B cell (primary cell): ENCODE data around the gene PRPF38A. TPM values are rescaled to one million over a fixed set of nuclear protein-coding genes. Genes with fewer than 3 reads are reported as not detected.

Experiments used
- ATAC-seq: fragments of 200-7000 bp; cut with Tn5 transposase; one replicate; pipeline ENCODE4 v1.10.0; 2021; ENCODE audit warnings: low read depth, mild to moderate bottlenecking, moderate number of reproducible peaks, moderate library complexity
- CTCF ChIA-PET: fragments of 350-600 bp; sonication (Branson Sonifier 250); formaldehyde crosslinking; loops from one replicate; lab custom pipeline; 2021; ENCODE audit warnings: antibody characterized with exemption, inconsistent platforms; lab: Charles Lee
- POLR2A ChIA-PET: fragments of 350-600 bp; sonication (Branson Sonifier 250); formaldehyde crosslinking; loops from one replicate; lab custom pipeline; 2021; ENCODE audit warnings: antibody characterized with exemption; lab: Charles Lee
- DNase-seq: peaks from one replicate; pipeline ENCODE4 v3.0.0; 2013
- H2AFZ ChIP-seq: 2 replicates; pipeline ENCODE4 v1.6.1; 2012; ENCODE audit warnings: mild to moderate bottlenecking, low read depth, low read length; ENCODE audit not compliant: insufficient read depth, poor library complexity, severe bottlenecking
- H3K27ac ChIP-seq, 2 donors: 1 replicate in 1 of 2; 2 replicates in 1 of 2; pipeline ENCODE4 v1.5.1; 2012 to 2013; ENCODE audit warnings: low read length in 2 of 2, mild to moderate bottlenecking in 2 of 2, moderate library complexity in 1 of 2
- H3K27me3 ChIP-seq, 4 experiments: fragments of 200-600 bp in 1 of 4; sonication (generic) in 1 of 4; replicated peaks in 1 of 4; 1 replicate in 2 of 4; 2 replicates in 2 of 4; pipeline versions ENCODE4 v1.6.1 to v1.7.0; 2013 to 2016; ENCODE audit warnings: low read length in 3 of 4, mild to moderate bottlenecking in 2 of 4, mixed read lengths in 1 of 4, moderate library complexity in 1 of 4; ENCODE audit not compliant: insufficient read depth in 4 of 4, control insufficient read depth in 3 of 4; ENCODE audit errors: control extremely low read depth in 1 of 4
- H3K36me3 ChIP-seq, 2 experiments: replicated peaks in 1 of 2; 1 replicate in 1 of 2; 2 replicates in 1 of 2; pipeline versions ENCODE4 v1.6.1 to v1.7.1; 2013; ENCODE audit warnings: low read length in 1 of 2; ENCODE audit not compliant: insufficient read depth in 2 of 2, control insufficient read depth in 1 of 2; ENCODE audit errors: control extremely low read depth in 1 of 2, extremely low read depth in 1 of 2
- H3K4me1 ChIP-seq, 2 donors: fragments of 200-600 bp in 1 of 2; sonication (generic) in 1 of 2; 1 replicate in 1 of 2; 2 replicates in 1 of 2; pipeline versions ENCODE4 v1.5.1 to v1.6.1; 2013 to 2017; ENCODE audit warnings: low read length in 2 of 2; ENCODE audit not compliant: control insufficient read depth in 2 of 2, insufficient read depth in 2 of 2
- H3K4me2 ChIP-seq: replicated peaks from 2 replicates; pipeline ENCODE3; 2012; ENCODE audit warnings: mild to moderate bottlenecking, low read depth, low read length; ENCODE audit not compliant: poor library complexity, severe bottlenecking
- H3K4me3 ChIP-seq, 5 experiments: fragments of 200-600 bp in 1 of 5; sonication (generic) in 1 of 5; 1 replicate in 3 of 5; 2 replicates in 2 of 5; pipeline versions ENCODE4 v1.5.1 to v1.7.0; 2011 to 2016; ENCODE audit warnings: low read length in 4 of 5, mild to moderate bottlenecking in 4 of 5, low read depth in 2 of 5, control low read depth in 1 of 5, moderate library complexity in 1 of 5; ENCODE audit not compliant: insufficient read depth in 1 of 5; ENCODE audit errors: control extremely low read depth in 1 of 5, extremely low read depth in 1 of 5
- H3K79me2 ChIP-seq: fragments of 200-600 bp; sonication (generic); one replicate; pipeline ENCODE4 v1.6.0; 2016; ENCODE audit warnings: low read length; ENCODE audit not compliant: control insufficient read depth, insufficient read depth
- H3K9ac ChIP-seq: fragments of 200-600 bp; sonication (generic); 2 replicates; pipeline ENCODE4 v1.6.1; 2017; ENCODE audit warnings: mild to moderate bottlenecking, low read length, moderate library complexity
- H3K9me3 ChIP-seq, 3 donors: one replicate each; pipeline versions ENCODE4 v1.6.1 to v1.7.1; 2013; ENCODE audit warnings: low read length in 2 of 3; ENCODE audit not compliant: control insufficient read depth in 2 of 3, insufficient read depth in 1 of 3; ENCODE audit errors: control extremely low read depth in 1 of 3
- H4K20me1 ChIP-seq: 2 replicates; pipeline ENCODE4 v1.6.0; 2012; ENCODE audit warnings: mild to moderate bottlenecking, low read length; ENCODE audit not compliant: insufficient read depth, control insufficient read depth, poor library complexity, severe bottlenecking
- H3K27ac Mint-ChIP-seq: one replicate; pipeline ENCODE4 v1.8.0; 2021; ENCODE audit warnings: mixed read lengths
- H3K27me3 Mint-ChIP-seq: one replicate; pipeline ENCODE4 v1.8.0; 2021; ENCODE audit warnings: mixed read lengths
- H3K4me1 Mint-ChIP-seq: one replicate; pipeline ENCODE4 v1.8.0; 2021; ENCODE audit warnings: mixed read lengths
- H3K4me3 Mint-ChIP-seq: one replicate; pipeline ENCODE4 v1.8.0; 2021; ENCODE audit warnings: mixed read lengths
- H3K9me3 Mint-ChIP-seq: one replicate; pipeline ENCODE4 v1.8.0; 2022; ENCODE audit warnings: mixed read lengths; ENCODE audit not compliant: insufficient read depth
- EZH2 ChIP-seq: IDR thresholded peaks from 2 replicates; pipeline ENCODE4 v1.6.1; 2012; ENCODE audit warnings: borderline replicate concordance, low read depth, mild to moderate bottlenecking, moderate library complexity, low read length; ENCODE audit not compliant: insufficient read depth, poor library complexity, severe bottlenecking
- WGBS: methylation state at CpG from one replicate; pipeline ENCODE4 v1.1.5; 2013; ENCODE audit warnings: missing lambda C conversion rate; ENCODE audit not compliant: insufficient coverage; 5-methylcytosine and 5-hydroxymethylcytosine counted together
- intact Hi-C: fragments of 100-400 bp; cut with micrococcal nuclease; formaldehyde crosslinking; loops from one replicate; pipeline ENCODE4 v1.10.0; 2022
- polyA plus RNA-seq: library from polyadenylated mRNA; depleted of rRNA; stranded (reverse); fragments of >200 nt; gene quantifications from 2 replicates; pipeline ENCODE4 v1.2.3, GENCODE V29; 2012
- total RNA-seq, 2 donors: library from RNA; stranded (reverse); fragments of 120-200 nt in 1 of 2; gene quantifications; 1 replicate in 1 of 2; 2 replicates in 1 of 2; pipeline versions ENCODE4 v1.2.3 to v1.2.4, GENCODE V29; 2013 to 2022
- TF ChIP-seq, protein P1 (sequence below): fragments of 200-600 bp; IDR thresholded peaks from one replicate; pipeline ENCODE4 v1.8.0; 2022; ENCODE audit warnings: antibody characterized with exemption, mild to moderate bottlenecking

PRPF38A gene
- total and polyA plus RNA-seq, 2 donors (not counting 1 experiment from before 2014, with no cell fraction given): 21.8 to 69.8 TPM

DNA sequence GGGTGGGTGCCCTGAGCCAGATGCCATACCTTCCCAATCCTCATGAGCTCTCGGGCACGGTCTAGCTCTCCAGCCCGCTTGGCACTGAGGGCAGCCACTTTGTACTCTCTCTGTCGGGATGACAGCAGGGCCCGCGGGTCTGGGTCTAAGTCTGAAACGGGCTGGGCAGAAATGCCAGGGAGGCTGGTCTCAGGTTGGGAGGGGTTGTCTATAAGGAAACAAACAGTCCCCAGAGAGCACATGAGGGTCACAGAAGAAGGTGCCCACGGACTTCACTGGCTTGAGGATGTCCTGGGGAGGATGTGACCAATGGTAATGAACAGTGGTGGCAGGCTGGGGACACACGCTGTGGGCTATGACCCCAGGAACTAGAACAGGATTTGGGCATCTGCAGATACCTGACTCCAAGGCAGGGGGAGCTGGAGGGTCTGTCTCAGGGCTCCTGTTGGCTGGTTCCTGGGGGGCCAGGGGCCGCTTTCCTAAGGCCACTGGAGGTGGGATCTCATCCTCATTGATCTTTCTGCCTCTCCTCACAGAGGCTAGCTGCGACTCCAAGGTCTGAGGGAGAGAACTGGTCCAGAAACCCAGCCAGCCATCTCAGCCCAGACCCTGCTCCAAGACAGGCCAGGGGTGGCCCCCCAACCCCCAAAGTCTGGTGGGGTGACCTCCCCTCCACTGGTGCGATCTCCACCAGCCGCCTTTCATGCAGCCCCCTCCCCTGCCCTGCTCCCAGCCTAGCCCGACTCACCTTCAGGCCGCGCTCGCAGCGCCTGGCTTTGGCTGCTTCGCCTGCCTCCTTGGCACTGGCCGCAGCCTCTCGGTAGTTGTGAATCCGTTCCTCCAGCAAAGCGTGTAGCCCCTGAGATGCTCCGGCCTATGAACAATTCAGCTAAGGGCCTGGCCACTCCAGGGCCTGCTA is 44.5 kb upstream of the PRPF38A start:
- Histone ChIP-seq H2AFZ (no peak overlapping the region), H3K36me3 (peaks cover 2 to 84% of the 10 kb centered on the region in 2 experiments), H3K27me3 (no peaks in the 10 kb centered on the region), H4K20me1 (peaks cover 29% of the 10 kb centered on the region), H3K4me1 (peaks cover 6 to 11% of the 10 kb centered on the region in 2 donors), H3K9me3 (no peaks in the 10 kb centered on the region), H3K4me2 (no peak overlapping the region), H3K4me3 (no peak overlapping the region), H3K9ac (no peak overlapping the region), H3K27ac (no peak overlapping the region), H3K79me2 (peaks cover 17% of the 10 kb centered on the region)
- ATAC-seq: no peak
- no peaks in the 10 kb centered on the region for H3K27me3 Mint-ChIP-seq
- POLR2A ChIA-PET: no interaction called here
- no peak overlapping the region for H3K4me3 Mint-ChIP-seq
- intact Hi-C loops: loop anchor here (10.0 kb wide), 2 partner anchors 655 to 1585 kb away; partner anchors contain the start of genes IFT25 and LRRC42
- TF ChIP-seq EZH2: no peak
- TF ChIP-seq, protein P1, sequence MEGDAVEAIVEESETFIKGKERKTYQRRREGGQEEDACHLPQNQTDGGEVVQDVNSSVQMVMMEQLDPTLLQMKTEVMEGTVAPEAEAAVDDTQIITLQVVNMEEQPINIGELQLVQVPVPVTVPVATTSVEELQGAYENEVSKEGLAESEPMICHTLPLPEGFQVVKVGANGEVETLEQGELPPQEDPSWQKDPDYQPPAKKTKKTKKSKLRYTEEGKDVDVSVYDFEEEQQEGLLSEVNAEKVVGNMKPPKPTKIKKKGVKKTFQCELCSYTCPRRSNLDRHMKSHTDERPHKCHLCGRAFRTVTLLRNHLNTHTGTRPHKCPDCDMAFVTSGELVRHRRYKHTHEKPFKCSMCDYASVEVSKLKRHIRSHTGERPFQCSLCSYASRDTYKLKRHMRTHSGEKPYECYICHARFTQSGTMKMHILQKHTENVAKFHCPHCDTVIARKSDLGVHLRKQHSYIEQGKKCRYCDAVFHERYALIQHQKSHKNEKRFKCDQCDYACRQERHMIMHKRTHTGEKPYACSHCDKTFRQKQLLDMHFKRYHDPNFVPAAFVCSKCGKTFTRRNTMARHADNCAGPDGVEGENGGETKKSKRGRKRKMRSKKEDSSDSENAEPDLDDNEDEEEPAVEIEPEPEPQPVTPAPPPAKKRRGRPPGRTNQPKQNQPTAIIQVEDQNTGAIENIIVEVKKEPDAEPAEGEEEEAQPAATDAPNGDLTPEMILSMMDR: no peak
- no peaks in the 10 kb centered on the region for H3K9me3 Mint-ChIP-seq
- WGBS: 96% methylated on average over 20 of the region's 24 CpGs
- no peak overlapping the region for H3K27ac Mint-ChIP-seq
- H3K4me1 Mint-ChIP-seq: peaks cover 10% of the 10 kb centered on the region
- DNase-seq: no peak
- CTCF ChIA-PET: no interaction called here

DNA sequence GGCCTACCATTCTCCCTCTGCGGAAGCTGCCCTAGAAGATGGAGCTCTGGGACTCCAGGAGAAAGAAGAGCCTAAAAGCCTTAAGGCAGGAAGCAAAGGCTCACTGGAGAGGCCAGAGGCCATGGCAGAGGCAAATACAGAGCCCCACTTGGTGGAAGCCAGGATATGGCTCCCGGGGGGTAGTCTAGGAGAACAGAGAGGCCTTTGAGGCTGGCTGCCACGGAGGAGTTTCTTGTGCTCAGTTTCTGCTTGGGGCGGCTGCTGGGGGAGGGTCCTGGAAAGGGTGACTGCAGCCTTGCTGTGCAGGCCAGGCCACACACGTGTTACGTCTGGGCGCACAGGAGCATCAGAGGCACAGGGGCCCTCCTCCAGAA is 43.8 kb upstream of the PRPF38A start:
- Histone ChIP-seq H3K4me2 (no peak overlapping the region), H3K27me3 (no peaks in the 10 kb centered on the region), H3K9me3 (no peaks in the 10 kb centered on the region), H3K4me3 (no peak overlapping the region), H3K79me2 (peaks cover 24% of the 10 kb centered on the region), H4K20me1 (peaks cover 29% of the 10 kb centered on the region), H3K36me3 (peaks cover 2 to 78% of the 10 kb centered on the region in 2 experiments), H3K9ac (no peak overlapping the region), H3K4me1 (peaks cover 11 to 16% of the 10 kb centered on the region in 2 donors), H2AFZ (no peak overlapping the region), H3K27ac (no peak overlapping the region)
- Mint-ChIP-seq H3K9me3 (no peaks in the 10 kb centered on the region), H3K4me3 (no peak overlapping the region), H3K4me1 (peaks cover 17% of the 10 kb centered on the region), H3K27ac (no peak overlapping the region), H3K27me3 (no peaks in the 10 kb centered on the region)
- TF ChIP-seq EZH2: no peak
- TF ChIP-seq, protein P1: no peak
- ChIA-PET CTCF (no interaction called here), POLR2A (no interaction called here)
- 98% methylated on average over 7 of the region's 7 CpGs for WGBS
- DNase-seq (no peak), ATAC-seq (no peak)
- intact Hi-C loops: loop anchor here (10.0 kb wide), 2 partner anchors 654 to 1584 kb away; partner anchors contain the start of genes IFT25 and LRRC42
